NT2/D1 (cell line): ENCODE measurements around the gene ZBTB39.

Source experiments
- SUZ12 ChIP-seq: IDR thresholded peaks from 2 replicates; pipeline ENCODE4 v1.6.1; 2011; ENCODE audit not compliant: insufficient read length, insufficient read depth; ENCODE audit errors: extremely low read depth
- YY1 ChIP-seq: IDR thresholded peaks from 2 replicates; pipeline ENCODE4 v1.6.1; 2011; ENCODE audit not compliant: insufficient read length, insufficient read depth
- ZNF274 ChIP-seq: IDR thresholded peaks from 2 replicates; pipeline ENCODE4 v1.6.1; 2011; ENCODE audit warnings: mild to moderate bottlenecking, low read depth, low read length

- TF ChIP-seq YY1 (no peak), ZNF274 (no peak), SUZ12 (no peak)
Measured at GRCh38 chr12:56954057-56954957, 52.0 kb downstream of the ZBTB39 start.
